ENCODE results near the gene VPS26A. TPM values are rescaled to one million over a fixed set of nuclear protein-coding genes. Genes with fewer than 3 reads are reported as not detected.

Gene VPS26A
- total RNA-seq, 1 experiment from 2014 or later, result 80.1 TPM

DNA sequence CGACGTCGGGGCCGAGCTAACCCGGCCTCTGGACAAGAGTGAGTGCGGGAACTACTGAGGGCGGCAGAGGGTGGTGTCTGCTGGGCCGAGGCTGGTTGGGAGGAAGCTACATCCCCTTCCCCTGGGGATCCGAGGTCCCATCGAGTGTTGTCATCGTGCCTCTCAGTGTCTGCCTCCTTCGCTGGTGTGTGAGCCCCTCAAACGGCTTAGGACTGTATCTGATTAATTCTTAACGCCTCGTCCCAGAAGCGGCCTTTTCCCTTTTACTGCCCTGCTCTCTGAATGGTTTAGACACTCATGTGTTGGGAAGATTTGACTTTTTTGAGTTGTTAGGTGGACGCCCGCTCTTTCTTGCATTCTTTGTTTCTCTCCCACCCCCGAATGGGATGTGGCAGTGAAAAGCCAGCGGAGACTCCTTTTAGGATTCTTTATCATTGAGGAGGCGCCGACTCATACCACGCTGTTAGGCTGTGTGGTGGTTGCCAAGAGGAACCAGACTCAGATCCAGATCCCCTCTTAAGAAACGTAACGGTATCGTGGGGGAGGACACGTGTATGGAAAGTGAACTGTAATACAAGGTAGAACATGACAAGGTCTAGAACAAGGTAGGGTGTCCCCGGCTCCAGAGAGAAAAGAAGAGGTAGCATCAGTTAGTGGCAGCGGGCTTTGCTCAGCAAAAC, 56.7 kb downstream of the VPS26A start:
- intact Hi-C loops (cut with micrococcal nuclease; ENCODE audit: unreplicated experiment), result loop anchor here (1.0 kb wide), 1 partner anchor 42 kb away; no protein-coding TSS in a partner anchor
- H3K36me3 ChIP-seq (ENCODE audit: insufficient read depth, low read length, poor library complexity, severe bottlenecking), result peaks cover under 1% of the 10 kb centered on the region
- POLR2A ChIA-PET (ENCODE audit: low non-redundant PET), result interaction anchor here (0.7 kb wide), 1 partner anchor 139 kb away, joined by 4 read pairs; no protein-coding TSS in a partner anchor
- H3K27ac ChIP-seq (ENCODE audit: low read depth, low read length, poor library complexity, severe bottlenecking), result peak overlapping the region; percentile 97
- DNase-seq (ENCODE audit: low spot score), result no peak
- no peaks in the 10 kb centered on the region for H3K9me3 ChIP-seq (ENCODE audit: low read depth, low read length, poor library complexity, severe bottlenecking)
- TF ChIP-seq EZH2 (IDR thresholded peaks at IDR 0.05; ENCODE audit: borderline replicate concordance, low read depth, low read length, poor library complexity, severe bottlenecking), result no peak
- TF ChIP-seq, protein P1, sequence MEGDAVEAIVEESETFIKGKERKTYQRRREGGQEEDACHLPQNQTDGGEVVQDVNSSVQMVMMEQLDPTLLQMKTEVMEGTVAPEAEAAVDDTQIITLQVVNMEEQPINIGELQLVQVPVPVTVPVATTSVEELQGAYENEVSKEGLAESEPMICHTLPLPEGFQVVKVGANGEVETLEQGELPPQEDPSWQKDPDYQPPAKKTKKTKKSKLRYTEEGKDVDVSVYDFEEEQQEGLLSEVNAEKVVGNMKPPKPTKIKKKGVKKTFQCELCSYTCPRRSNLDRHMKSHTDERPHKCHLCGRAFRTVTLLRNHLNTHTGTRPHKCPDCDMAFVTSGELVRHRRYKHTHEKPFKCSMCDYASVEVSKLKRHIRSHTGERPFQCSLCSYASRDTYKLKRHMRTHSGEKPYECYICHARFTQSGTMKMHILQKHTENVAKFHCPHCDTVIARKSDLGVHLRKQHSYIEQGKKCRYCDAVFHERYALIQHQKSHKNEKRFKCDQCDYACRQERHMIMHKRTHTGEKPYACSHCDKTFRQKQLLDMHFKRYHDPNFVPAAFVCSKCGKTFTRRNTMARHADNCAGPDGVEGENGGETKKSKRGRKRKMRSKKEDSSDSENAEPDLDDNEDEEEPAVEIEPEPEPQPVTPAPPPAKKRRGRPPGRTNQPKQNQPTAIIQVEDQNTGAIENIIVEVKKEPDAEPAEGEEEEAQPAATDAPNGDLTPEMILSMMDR (conservative IDR thresholded peaks at IDR 0.05; ENCODE audit: low read depth, low read length), result no peak
- peaks cover 9% of the 10 kb centered on the region for H3K4me1 ChIP-seq (ENCODE audit: insufficient read depth, low read length, poor library complexity, severe bottlenecking)
- H3K4me3 ChIP-seq (ENCODE audit: low read depth, low read length, poor library complexity, severe bottlenecking), result peak overlapping the region; percentile 87
- no peaks in the 10 kb centered on the region for H3K27me3 ChIP-seq (replicated peaks; ENCODE audit: insufficient read depth, low read depth, low read length, poor library complexity)
- TSS peak; percentile 34 for BruUV-seq (replicated peaks)
- CTCF ChIA-PET, result interaction anchor here (0.6 kb wide), 1 partner anchor 228 kb away, joined by 3 read pairs; no protein-coding TSS in a partner anchor

DNA sequence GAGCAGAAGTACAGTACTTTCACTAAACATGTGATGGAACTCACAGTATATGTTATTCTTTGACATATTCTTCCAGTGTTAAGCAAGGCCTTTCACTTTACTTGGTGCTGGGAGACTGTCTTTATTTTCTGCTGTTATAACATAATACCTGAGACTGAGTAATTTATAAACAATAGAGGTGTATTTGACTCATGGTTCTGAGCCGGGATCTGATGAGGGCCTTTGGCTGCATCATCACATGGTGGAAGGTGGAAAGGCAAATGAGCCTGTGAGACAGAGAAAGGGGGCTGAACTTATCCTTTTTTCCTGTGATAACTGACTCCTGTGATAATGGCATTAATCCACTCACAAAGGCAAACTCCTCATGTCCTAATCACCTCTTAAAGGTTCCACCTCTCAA, 57.5 kb downstream of the VPS26A start:
- CTCF ChIA-PET, result interaction anchor here (0.6 kb wide), 1 partner anchor 55 kb away, joined by 3 read pairs; no protein-coding TSS in a partner anchor
- TF ChIP-seq, protein P1 (conservative IDR thresholded peaks at IDR 0.05; ENCODE audit: low read depth, low read length), result no peak
- no peak for TF ChIP-seq EZH2 (IDR thresholded peaks at IDR 0.05; ENCODE audit: borderline replicate concordance, low read depth, low read length, poor library complexity, severe bottlenecking)
- intact Hi-C loops (cut with micrococcal nuclease; ENCODE audit: unreplicated experiment), result no loop called here
- Histone ChIP-seq H3K4me3 (ENCODE audit: low read depth, low read length, poor library complexity, severe bottlenecking) (peak overlapping the region; percentile 87), H3K36me3 (ENCODE audit: insufficient read depth, low read length, poor library complexity, severe bottlenecking) (peaks cover 8% of the 10 kb centered on the region), H3K9me3 (ENCODE audit: low read depth, low read length, poor library complexity, severe bottlenecking) (no peaks in the 10 kb centered on the region), H3K27ac (ENCODE audit: low read depth, low read length, poor library complexity, severe bottlenecking) (no peak overlapping the region), H3K27me3 (replicated peaks; ENCODE audit: insufficient read depth, low read depth, low read length, poor library complexity) (no peaks in the 10 kb centered on the region), H3K4me1 (ENCODE audit: insufficient read depth, low read length, poor library complexity, severe bottlenecking) (peaks cover 9% of the 10 kb centered on the region)
- POLR2A ChIA-PET (ENCODE audit: low non-redundant PET), result no interaction called here
- no peak for DNase-seq (ENCODE audit: low spot score)
- no TSS peak for BruUV-seq (replicated peaks)

DNA sequence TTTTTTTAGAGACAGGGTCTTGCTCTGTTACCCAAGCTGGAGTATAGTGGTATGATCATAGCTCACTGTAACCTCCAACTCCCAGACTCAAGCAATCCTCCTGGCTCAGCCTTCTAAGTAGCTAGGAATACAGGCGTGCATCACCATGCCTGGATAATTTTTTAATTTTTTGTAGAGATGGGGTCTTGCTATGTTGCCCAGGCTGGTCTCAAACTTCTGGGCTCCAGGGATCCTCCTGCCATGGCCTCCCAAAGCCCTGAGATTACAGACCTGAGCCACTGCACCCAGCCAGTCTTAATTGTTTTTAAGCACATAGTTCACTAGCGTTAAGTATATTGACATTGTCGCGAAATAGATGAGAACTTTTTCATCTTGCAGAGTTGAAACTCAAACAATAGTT, 58.0 kb downstream of the VPS26A start:
- peaks cover 13% of the 10 kb centered on the region for H3K36me3 ChIP-seq (ENCODE audit: insufficient read depth, low read length, poor library complexity, severe bottlenecking)
- no TSS peak for BruUV-seq (replicated peaks)
- no peak overlapping the region for H3K4me3 ChIP-seq (ENCODE audit: low read depth, low read length, poor library complexity, severe bottlenecking)
- DNase-seq (ENCODE audit: low spot score), result no peak
- ChIA-PET POLR2A (ENCODE audit: low non-redundant PET) (no interaction called here), CTCF (interaction anchor here (0.6 kb wide), 1 partner anchor 54 kb away, joined by 3 read pairs; no protein-coding TSS in a partner anchor)
- H3K27me3 ChIP-seq (replicated peaks; ENCODE audit: insufficient read depth, low read depth, low read length, poor library complexity), result no peaks in the 10 kb centered on the region
- H3K27ac ChIP-seq (ENCODE audit: low read depth, low read length, poor library complexity, severe bottlenecking), result no peak overlapping the region
- H3K9me3 ChIP-seq (ENCODE audit: low read depth, low read length, poor library complexity, severe bottlenecking), result no peaks in the 10 kb centered on the region
- TF ChIP-seq EZH2 (IDR thresholded peaks at IDR 0.05; ENCODE audit: borderline replicate concordance, low read depth, low read length, poor library complexity, severe bottlenecking), result no peak
- TF ChIP-seq, protein P1 (conservative IDR thresholded peaks at IDR 0.05; ENCODE audit: low read depth, low read length), result no peak
- peaks cover 9% of the 10 kb centered on the region for H3K4me1 ChIP-seq (ENCODE audit: insufficient read depth, low read length, poor library complexity, severe bottlenecking)
- intact Hi-C loops (cut with micrococcal nuclease; ENCODE audit: unreplicated experiment), result no loop called here
